ENCODE measurements around the gene VSIG10L2. TPM values are rescaled to one million over a fixed set of nuclear protein-coding genes. Genes with fewer than 3 reads are reported as not detected.

VSIG10L2 gene
- not detected for total RNA-seq
- total RNA-seq (2013): not detected
- 0 to 0.07 (median 0) reads per million in 29 experiments for total RNA-seq

DNA sequence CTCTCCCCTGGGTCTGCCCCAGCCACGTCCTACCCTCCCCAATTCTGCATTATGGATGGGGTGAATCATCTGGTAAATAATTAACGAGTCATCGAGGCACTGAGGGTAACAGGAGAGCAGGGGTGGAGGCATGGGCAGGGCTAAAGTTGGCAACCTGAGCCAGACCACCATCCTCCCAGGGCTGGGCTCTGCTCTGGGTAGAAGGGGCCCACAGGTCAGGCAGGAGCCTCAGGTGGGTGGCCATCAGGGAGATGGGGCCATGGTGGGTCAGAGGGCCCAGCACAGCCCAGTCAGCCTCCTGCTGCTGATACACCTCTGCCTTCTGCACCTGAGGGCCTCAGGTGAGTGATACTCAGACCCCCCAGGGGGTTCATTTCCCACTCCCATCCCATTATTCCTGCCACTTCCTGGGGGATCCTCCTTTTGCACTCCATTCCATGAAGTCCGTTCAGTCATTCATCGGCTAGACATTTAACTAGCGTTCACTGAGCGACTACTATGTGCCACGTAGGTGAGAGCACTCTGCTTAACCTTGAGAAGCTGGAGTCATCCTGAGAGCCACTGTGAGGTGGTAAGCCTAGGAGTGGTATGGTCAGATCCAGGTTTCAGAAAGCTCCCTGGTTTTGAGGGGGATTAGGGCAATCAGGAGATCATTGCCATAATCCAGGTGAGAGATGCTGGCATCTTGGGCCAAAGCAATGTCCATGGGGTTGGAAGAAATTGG, at the start of gene VSIG10L2:
TSS of gene VSIG10L2 (plus strand) at position 248 of the 724 bp plus-strand sequence. CDS start at position 260, 12 bp downstream.
- Histone ChIP-seq H3K27me3 (replicated peaks in 1 of 2; ENCODE audit: control insufficient read depth in 2 of 2, extremely low read depth in 1 of 2, insufficient read depth in 2 of 2, low read length in 1 of 2) (peaks cover 0 to 37% of the 10 kb centered on the region in 2 experiments), H3K27ac (ENCODE audit: low read length) (no peak within 1 kb of the TSS), H3K9me3 (no peaks in the 10 kb centered on the region), H3K4me3 (ENCODE audit: control insufficient read depth in 1 of 2, extremely low read depth in 1 of 2, low read length in 1 of 2) (no peak within 1 kb of the TSS), H3K4me1 (ENCODE audit: control insufficient read depth in 1 of 2, extremely low read depth in 1 of 2, insufficient read depth in 2 of 2, low read length in 2 of 2) (peaks cover 0 to 4% of the 10 kb centered on the region in 2 experiments), H3K36me3 (ENCODE audit: control insufficient read depth in 2 of 2, extremely low read depth in 1 of 2, insufficient read depth in 1 of 2, low read length in 1 of 2) (no peaks in the 10 kb centered on the region)
- ChIA-PET POLR2A (no interaction called here), CTCF (interaction anchor here in 1 of 2 donors (0.6 kb wide), 1 partner anchor 16 kb away, joined by 5 read pairs; no protein-coding TSS in a partner anchor)
- Mint-ChIP-seq H3K9me3 (no peaks in the 10 kb centered on the region), H3K27ac (no peak within 1 kb of the TSS), H3K4me1 (peaks cover 3 to 7% (median 6%) of the 10 kb centered on the region in 3 donors), H3K36me3 (no peaks in the 10 kb centered on the region), H3K4me3 (no peak within 1 kb of the TSS), H3K27me3 (peaks cover 0 to 8% of the 10 kb centered on the region in 2 donors)
- DNase-seq (no peak), ATAC-seq (replicated peaks in 1 of 4) (no peak)
- 100% methylated on average over 3 of the region's 8 CpGs for WGBS (ENCODE audit: insufficient coverage)

DNA sequence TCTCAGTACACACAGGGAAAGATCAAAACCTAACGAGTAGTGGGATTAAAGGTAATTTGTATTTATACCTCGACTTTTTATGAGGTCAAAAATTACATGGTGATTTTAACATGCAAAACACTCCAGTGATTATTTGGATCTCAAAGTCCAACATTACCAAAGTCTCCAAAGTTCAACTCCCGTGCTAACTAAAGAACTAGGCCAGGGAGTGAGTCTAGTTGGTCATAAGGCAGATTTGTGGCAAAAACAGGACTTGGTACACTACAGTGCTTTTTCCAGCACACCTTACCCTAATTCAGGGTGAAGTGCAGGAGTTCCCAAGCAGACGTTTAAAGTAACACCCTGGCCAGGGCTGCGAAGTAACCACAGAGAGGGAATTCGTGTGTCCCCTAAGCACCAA, 44.0 kb upstream of the VSIG10L2 start:
- 90% methylated on average over 2 of the region's 6 CpGs for WGBS (ENCODE audit: insufficient coverage)
- H3K4me3 Mint-ChIP-seq: peak overlapping the region; percentile 68 to 89 (median 69)
- H3K4me1 Mint-ChIP-seq: peaks cover 42 to 59% (median 57%) of the 10 kb centered on the region in 3 donors
- peaks cover 10 to 26% of the 10 kb centered on the region in 2 donors for H3K27me3 Mint-ChIP-seq
- DNase-seq (no peak), ATAC-seq (replicated peaks in 1 of 4) (no peak)
- H3K9me3 Mint-ChIP-seq: no peaks in the 10 kb centered on the region
- no peaks in the 10 kb centered on the region for H3K9me3 ChIP-seq
- peaks cover 23% of the 10 kb centered on the region for H3K36me3 Mint-ChIP-seq
- peaks cover 20 to 25% of the 10 kb centered on the region in 2 experiments for H3K4me1 ChIP-seq (ENCODE audit: control insufficient read depth in 1 of 2, extremely low read depth in 1 of 2, insufficient read depth in 2 of 2, low read length in 2 of 2)
- H3K27ac ChIP-seq (ENCODE audit: low read length): no peak overlapping the region
- peaks cover 0 to 12% of the 10 kb centered on the region in 2 donors for H3K36me3 ChIP-seq (ENCODE audit: control insufficient read depth in 2 of 2, extremely low read depth in 1 of 2, insufficient read depth in 1 of 2, low read length in 1 of 2)
- H3K27me3 ChIP-seq (replicated peaks in 1 of 2; ENCODE audit: control insufficient read depth in 2 of 2, extremely low read depth in 1 of 2, insufficient read depth in 2 of 2, low read length in 1 of 2): peaks cover 5 to 18% of the 10 kb centered on the region in 2 experiments
- no peak overlapping the region for H3K4me3 ChIP-seq (ENCODE audit: control insufficient read depth in 1 of 2, extremely low read depth in 1 of 2, low read length in 1 of 2)
- peak overlapping the region; percentile 36 to 59 for H3K27ac Mint-ChIP-seq
- ChIA-PET POLR2A (no interaction called here), CTCF (no interaction called here)

DNA sequence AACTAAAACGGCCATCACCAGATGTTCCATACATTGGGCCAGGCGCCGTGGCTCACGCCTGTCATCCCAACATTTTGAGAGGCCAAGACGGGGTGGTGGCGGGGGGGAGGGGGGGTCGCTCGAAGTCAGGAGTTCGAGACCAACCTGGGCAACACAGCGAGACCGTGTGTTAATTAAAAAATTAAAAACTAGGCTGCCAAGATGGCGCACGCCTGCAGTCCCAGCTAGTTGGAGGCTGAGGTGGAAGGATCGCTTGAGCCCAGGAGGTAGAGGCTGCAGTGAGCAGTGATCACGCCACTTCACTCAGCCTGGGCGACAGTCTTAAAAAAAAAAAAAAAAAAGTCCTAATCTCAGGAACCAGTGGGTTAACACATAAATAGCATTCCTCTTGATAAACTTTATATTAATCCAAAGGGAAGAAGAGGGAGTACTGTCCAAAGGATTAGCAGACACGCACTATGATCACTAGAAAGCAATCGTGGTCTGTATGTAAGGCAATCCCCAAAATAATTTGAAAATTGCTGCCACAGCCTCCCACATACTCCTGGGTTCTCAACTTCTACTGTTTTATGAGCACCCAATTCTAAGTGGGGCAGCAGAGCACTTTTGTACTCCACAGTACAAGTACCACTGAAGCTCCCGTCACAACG, 43.4 kb upstream of the VSIG10L2 start:
- H3K27me3 ChIP-seq (replicated peaks in 1 of 2; ENCODE audit: control insufficient read depth in 2 of 2, extremely low read depth in 1 of 2, insufficient read depth in 2 of 2, low read length in 1 of 2): peaks cover 5 to 18% of the 10 kb centered on the region in 2 experiments
- peaks cover 20 to 25% of the 10 kb centered on the region in 2 experiments for H3K4me1 ChIP-seq (ENCODE audit: control insufficient read depth in 1 of 2, extremely low read depth in 1 of 2, insufficient read depth in 2 of 2, low read length in 2 of 2)
- peak overlapping the region; percentile 89 to 95 (median 89) for H3K4me3 Mint-ChIP-seq
- DNase-seq (no peak), ATAC-seq (replicated peaks in 1 of 4) (no peak)
- H3K4me1 Mint-ChIP-seq: peaks cover 37 to 54% (median 54%) of the 10 kb centered on the region in 3 donors
- no peaks in the 10 kb centered on the region for H3K9me3 ChIP-seq
- H3K9me3 Mint-ChIP-seq: no peaks in the 10 kb centered on the region
- H3K36me3 ChIP-seq (ENCODE audit: control insufficient read depth in 2 of 2, extremely low read depth in 1 of 2, insufficient read depth in 1 of 2, low read length in 1 of 2): peaks cover 0 to 12% of the 10 kb centered on the region in 2 donors
- H3K36me3 Mint-ChIP-seq: peaks cover 23% of the 10 kb centered on the region
- H3K4me3 ChIP-seq (ENCODE audit: control insufficient read depth in 1 of 2, extremely low read depth in 1 of 2, low read length in 1 of 2): peak overlapping the region; percentile 72 to 81
- H3K27me3 Mint-ChIP-seq: peaks cover 10 to 26% of the 10 kb centered on the region in 2 donors
- WGBS (ENCODE audit: insufficient coverage): no CpG with 5 or more reads among the region's 20 CpGs
- ChIA-PET CTCF (interaction anchor here (0.7 to 1.6 kb wide), 4 partner anchors 15 to 292 kb away, joined by 3 to 20 read pairs (median 5); partner anchors contain the start of gene HYLS1 (in 1 of the 2)), POLR2A (interaction anchor here in 1 of 2 donors (1.3 kb wide), 2 partner anchors 15 to 309 kb away, joined by 8 to 9 read pairs; partner anchors contain the start of genes FAM118B, HYLS1 and RPUSD4)
- peak overlapping the region; percentile 82 to 92 for H3K27ac Mint-ChIP-seq
- H3K27ac ChIP-seq (ENCODE audit: low read length): peak overlapping the region; percentile 54

DNA sequence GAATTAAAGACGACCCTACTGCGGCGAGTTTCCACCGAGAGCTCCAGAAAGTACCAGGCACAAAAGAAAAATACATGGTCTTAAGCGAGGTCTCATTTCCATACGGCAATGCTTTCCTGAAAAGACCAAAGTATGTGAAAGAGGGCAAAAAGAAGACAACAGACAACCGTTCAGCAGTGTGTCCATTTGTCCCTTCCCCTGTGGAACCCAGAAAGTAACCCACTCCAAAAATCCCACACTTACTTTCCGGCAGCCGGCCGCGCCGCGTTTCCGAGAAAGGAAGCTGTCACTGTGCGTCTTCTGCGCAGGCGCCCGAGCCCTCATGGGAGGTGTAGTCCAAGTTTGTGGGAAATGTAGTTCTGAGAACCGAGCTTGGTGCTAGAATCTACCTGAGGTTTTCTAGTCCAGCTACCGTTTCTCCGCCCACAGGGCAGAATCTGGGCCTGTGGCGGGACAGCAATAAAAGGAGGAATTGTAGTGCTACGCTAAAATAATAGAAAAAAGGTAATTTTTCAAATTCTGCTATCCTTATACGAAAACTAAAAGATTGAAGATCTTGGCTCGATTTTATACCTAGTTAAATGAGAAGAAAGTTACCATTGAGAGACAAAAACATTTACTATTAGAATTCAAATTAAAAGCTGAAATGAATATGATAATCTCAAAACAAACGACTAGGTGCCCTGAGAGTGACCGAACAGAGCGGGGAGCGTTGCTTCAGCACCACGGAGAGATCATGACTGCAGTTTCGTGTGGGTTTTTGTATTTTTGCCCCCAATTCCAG, 42.7 kb upstream of the VSIG10L2 start, which contains the start of gene PUS3:
TSS of gene PUS3 (minus strand) at position 280 of the 784 bp plus-strand sequence. CDS start 6,922 bp downstream, outside the sequence.
- POLR2A ChIA-PET: interaction anchor here (0.6 to 1.3 kb wide), 5 partner anchors 16 to 367 kb away, joined by 3 to 9 read pairs (median 7); partner anchors contain the start of genes FAM118B (in 1 of the 2), HYLS1 (in 1 of the 2) and RPUSD4 (in 1 of the 2)

DNA sequence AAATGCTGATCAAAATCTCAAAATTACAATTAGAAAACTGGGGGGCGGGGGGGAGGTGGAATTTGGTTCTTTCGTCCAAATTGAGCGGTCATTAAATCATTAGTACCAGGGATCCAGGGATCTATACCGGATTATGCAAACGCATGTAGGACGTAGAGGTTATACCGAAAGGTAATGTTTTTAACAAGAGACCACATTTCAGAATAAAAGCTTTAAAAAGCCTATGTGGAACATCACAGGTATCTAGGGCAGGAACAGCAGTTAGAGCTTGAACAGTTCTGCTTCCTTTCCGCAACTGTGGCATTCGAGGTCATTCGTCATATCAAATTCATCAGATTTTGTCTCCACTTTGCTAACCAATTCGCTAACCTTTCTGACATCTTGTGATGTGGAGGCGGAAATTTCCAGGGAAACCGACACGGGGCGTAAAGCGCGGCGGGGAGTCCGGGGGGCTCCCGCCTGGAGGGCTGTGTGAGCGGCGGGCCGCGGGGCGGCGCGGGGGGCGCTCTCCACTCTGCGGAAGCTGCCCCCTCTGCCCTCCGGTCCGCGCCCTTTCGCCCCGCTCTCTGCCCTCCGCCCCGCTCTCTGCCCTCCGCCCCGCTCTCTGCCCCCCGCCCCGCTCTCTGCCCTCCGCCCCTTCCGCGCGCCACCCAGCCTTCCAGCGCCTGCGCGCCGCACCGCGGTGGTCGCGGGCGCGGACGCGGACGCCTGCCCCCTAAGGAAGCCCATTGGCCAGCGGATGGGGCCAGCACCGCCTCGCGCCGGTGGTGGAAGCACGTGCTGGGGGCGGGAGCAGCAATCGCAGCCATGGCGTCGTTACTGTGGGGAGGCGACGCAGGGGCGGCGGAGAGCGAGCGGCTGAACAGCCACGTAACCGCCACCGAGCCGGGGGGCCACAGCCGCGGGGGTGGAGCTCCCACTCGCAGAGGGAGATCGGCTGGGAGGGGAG, 41.9 kb upstream of the VSIG10L2 start, which contains the start of gene DDX25:
TSS of gene DDX25 (plus strand) at position 798 of the 949 bp plus-strand sequence. CDS start at position 808, 10 bp downstream.
- H3K4me3 ChIP-seq (ENCODE audit: control insufficient read depth in 1 of 2, extremely low read depth in 1 of 2, low read length in 1 of 2): peak within 1 kb of the TSS; percentile 72 to 81
- H3K4me1 Mint-ChIP-seq: peaks cover 29 to 46% (median 45%) of the 10 kb centered on the region in 3 donors
- DNase-seq: peak in 5 of 35 experiments; percentile 6 to 34 (median 10)

More for the DNA sequence above, 42.7 kb upstream of the VSIG10L2 start, which contains the start of gene PUS3:
- CTCF ChIA-PET: interaction anchor here (0.7 to 1.6 kb wide), 5 partner anchors 15 to 476 kb away, joined by 3 to 20 read pairs (median 5); partner anchors contain the start of gene HYLS1 (in 1 of the 2)
- no peaks in the 10 kb centered on the region for H3K9me3 Mint-ChIP-seq
- Histone ChIP-seq H3K9me3 (no peaks in the 10 kb centered on the region), H3K4me3 (ENCODE audit: control insufficient read depth in 1 of 2, extremely low read depth in 1 of 2, low read length in 1 of 2) (peak within 1 kb of the TSS; percentile 72 to 81), H3K4me1 (ENCODE audit: control insufficient read depth in 1 of 2, extremely low read depth in 1 of 2, insufficient read depth in 2 of 2, low read length in 2 of 2) (peaks cover 20 to 25% of the 10 kb centered on the region in 2 experiments), H3K27ac (ENCODE audit: low read length) (peak within 1 kb of the TSS; percentile 54), H3K36me3 (ENCODE audit: control insufficient read depth in 2 of 2, extremely low read depth in 1 of 2, insufficient read depth in 1 of 2, low read length in 1 of 2) (peaks cover 0 to 12% of the 10 kb centered on the region in 2 donors), H3K27me3 (replicated peaks in 1 of 2; ENCODE audit: control insufficient read depth in 2 of 2, extremely low read depth in 1 of 2, insufficient read depth in 2 of 2, low read length in 1 of 2) (peaks cover 5 to 18% of the 10 kb centered on the region in 2 experiments)
- peaks cover 31 to 48% (median 48%) of the 10 kb centered on the region in 3 donors for H3K4me1 Mint-ChIP-seq
- DNase-seq (peak; percentile 68 to 90 (median 82)), ATAC-seq (replicated peaks in 1 of 4) (peak; percentile 89 to 95 (median 92))
- peak within 1 kb of the TSS; percentile 82 to 92 for H3K27ac Mint-ChIP-seq
- H3K27me3 Mint-ChIP-seq: peaks cover 10 to 27% of the 10 kb centered on the region in 2 donors
- no CpG with 5 or more reads among the region's 31 CpGs for WGBS (ENCODE audit: insufficient coverage)
- peaks cover 18% of the 10 kb centered on the region for H3K36me3 Mint-ChIP-seq
- peak within 1 kb of the TSS; percentile 89 to 95 (median 89) for H3K4me3 Mint-ChIP-seq

More for the DNA sequence above, 41.9 kb upstream of the VSIG10L2 start, which contains the start of gene DDX25:
- WGBS (ENCODE audit: insufficient coverage): 7% methylated on average over 76 of the region's 81 CpGs
- peak within 1 kb of the TSS; percentile 89 to 95 (median 89) for H3K4me3 Mint-ChIP-seq
- Histone ChIP-seq H3K27ac (ENCODE audit: low read length) (no peak within 1 kb of the TSS), H3K9me3 (no peaks in the 10 kb centered on the region), H3K27me3 (replicated peaks in 1 of 2; ENCODE audit: control insufficient read depth in 2 of 2, extremely low read depth in 1 of 2, insufficient read depth in 2 of 2, low read length in 1 of 2) (peaks cover 5 to 20% of the 10 kb centered on the region in 2 experiments), H3K4me1 (ENCODE audit: control insufficient read depth in 1 of 2, extremely low read depth in 1 of 2, insufficient read depth in 2 of 2, low read length in 2 of 2) (peaks cover 20 to 25% of the 10 kb centered on the region in 2 experiments), H3K36me3 (ENCODE audit: control insufficient read depth in 2 of 2, extremely low read depth in 1 of 2, insufficient read depth in 1 of 2, low read length in 1 of 2) (peaks cover 0 to 12% of the 10 kb centered on the region in 2 donors)
- no peaks in the 10 kb centered on the region for H3K9me3 Mint-ChIP-seq
- H3K27me3 Mint-ChIP-seq: peaks cover 10 to 27% of the 10 kb centered on the region in 2 donors
- ChIA-PET CTCF (interaction anchor here in 1 of 2 donors (0.9 to 1.6 kb wide), 2 partner anchors 16 to 290 kb away, joined by 5 to 20 read pairs; partner anchors contain the start of gene HYLS1), POLR2A (interaction anchor here (0.6 to 1.3 kb wide), 3 partner anchors 16 to 366 kb away, joined by 3 to 9 read pairs (median 7); partner anchors contain the start of gene HYLS1 (in 1 of the 2))
- ATAC-seq (replicated peaks in 1 of 4): peak in 3 of 4 experiments; percentile 26 to 48 (median 34)
- peak within 1 kb of the TSS in 1 of 2 donors; percentile 83 for H3K27ac Mint-ChIP-seq
- peaks cover 18% of the 10 kb centered on the region for H3K36me3 Mint-ChIP-seq
